H1 (cell line): ENCODE data around the gene VPS26B. TPM values are rescaled to one million over a fixed set of nuclear protein-coding genes. Genes with fewer than 3 reads are reported as not detected.

ENCODE experiments used
- CTCF ChIA-PET: fragments of 300-600 bp; sonication (Branson Sonifier 250); formaldehyde crosslinking; loops from one replicate; lab custom pipeline; 2021; ENCODE audit not compliant: partially characterized antibody; lab: Charles Lee
- POLR2A ChIA-PET: fragments of 300-600 bp; sonication (Branson Sonifier 250); formaldehyde crosslinking; loops from one replicate; lab custom pipeline; 2021; ENCODE audit warnings: inconsistent platforms; ENCODE audit not compliant: partially characterized antibody; lab: Charles Lee
- DNase-seq, 2 experiments: peaks; one replicate each; pipeline versions ENCODE4 v3.0.0 to v3.0.0-alpha.2; 2010 to 2022; ENCODE audit warnings: low spot score in 2 of 2, low read depth in 1 of 2, mixed read lengths in 1 of 2
- FAIRE-seq: peaks from 2 replicates; lab custom pipeline; 2011; peaks lifted over from hg19 to GRCh38; lab: Jason Lieb, UNC
- H2AFZ ChIP-seq: 2 replicates; pipeline ENCODE4 v1.8.1; 2012; ENCODE audit warnings: low read length, inconsistent platforms
- H2AK5ac ChIP-seq: 2 replicates; pipeline ENCODE4 v1.6.1; 2013; ENCODE audit warnings: low read depth, low read length
- H2BK120ac ChIP-seq: replicated peaks from 2 replicates; pipeline ENCODE3; 2013; ENCODE audit warnings: low read depth, low read length, inconsistent platforms
- H2BK12ac ChIP-seq: 2 replicates; pipeline ENCODE4 v1.6.1; 2013; ENCODE audit warnings: low read depth, low read length
- H2BK15ac ChIP-seq: 2 replicates; pipeline ENCODE4 v1.6.1; 2013; ENCODE audit warnings: low read length
- H2BK20ac ChIP-seq: 2 replicates; pipeline ENCODE4 v1.6.1; 2013; ENCODE audit warnings: low read length
- H2BK5ac ChIP-seq: 2 replicates; pipeline ENCODE4 v1.6.1; 2013; ENCODE audit warnings: low read depth, low read length
- H3K14ac ChIP-seq: 2 replicates; pipeline ENCODE4 v1.6.1; 2013; ENCODE audit warnings: inconsistent platforms; ENCODE audit not compliant: insufficient read length
- H3K18ac ChIP-seq: 2 replicates; pipeline ENCODE4 v1.6.1; 2013; ENCODE audit warnings: low read length; ENCODE audit errors: extremely low read depth
- H3K23ac ChIP-seq: 2 replicates; pipeline ENCODE4 v1.6.1; 2013; ENCODE audit warnings: inconsistent platforms; ENCODE audit not compliant: insufficient read length
- H3K23me2 ChIP-seq: 2 replicates; pipeline ENCODE4 v1.6.1; 2013; ENCODE audit warnings: low read depth, low read length
- H3K27ac ChIP-seq: 2 replicates; pipeline ENCODE4 v1.6.1; 2011; ENCODE audit warnings: low read depth, low read length, inconsistent platforms
- H3K27me3 ChIP-seq, 4 experiments: replicated peaks in 1 of 4; 1 replicate in 1 of 4; 2 replicates in 3 of 4; pipeline versions ENCODE4 v1.6.1 to v1.8.1; 2011 to 2013; ENCODE audit warnings: low read length in 3 of 4, mild to moderate bottlenecking in 3 of 4, inconsistent platforms in 2 of 4, mixed read lengths in 2 of 4, moderate library complexity in 1 of 4; ENCODE audit not compliant: control insufficient read depth in 3 of 4, insufficient read depth in 3 of 4; ENCODE audit errors: extremely low read depth in 1 of 4
- H3K36me3 ChIP-seq, 4 experiments: 2 replicates each; pipeline versions ENCODE4 v1.6.1 to v1.8.1; 2011 to 2013; ENCODE audit warnings: mild to moderate bottlenecking in 4 of 4, low read length in 3 of 4, moderate library complexity in 2 of 4, control low read depth in 1 of 4, inconsistent platforms in 1 of 4; ENCODE audit not compliant: insufficient read depth in 4 of 4, control insufficient read depth in 2 of 4
- H3K4ac ChIP-seq: replicated peaks from 2 replicates; pipeline ENCODE3; 2013; ENCODE audit warnings: low read length, low read depth, mixed read lengths, inconsistent platforms; ENCODE audit not compliant: insufficient read length
- H3K4me1 ChIP-seq, 4 experiments: replicated peaks in 1 of 4; 1 replicate in 1 of 4; 2 replicates in 3 of 4; pipeline versions ENCODE4 v1.6.1 to v1.8.1; 2011 to 2013; ENCODE audit warnings: low read length in 3 of 4, inconsistent platforms in 2 of 4, mixed read lengths in 1 of 4; ENCODE audit not compliant: insufficient read depth in 4 of 4, control insufficient read depth in 3 of 4
- H3K4me2 ChIP-seq, 2 experiments: 2 replicates each; pipeline versions ENCODE4 v1.6.1 to v1.8.1; 2011 to 2013; ENCODE audit warnings: low read depth in 2 of 2, low read length in 2 of 2, control low read depth in 1 of 2, inconsistent platforms in 1 of 2, mild to moderate bottlenecking in 1 of 2; ENCODE audit not compliant: insufficient read depth in 1 of 2
- H3K4me3 ChIP-seq, 4 experiments: fragments of 200-600, 300-600 bp in 1 of 4; sonication (generic), shearing (Covaris generic), sonication (Bioruptor Twin) in 1 of 4; 2 replicates each; pipeline versions ENCODE4 v1.5.1 to v1.8.1; 2011 to 2016; ENCODE audit warnings: low read length in 4 of 4, low read depth in 3 of 4, control low read depth in 2 of 4, inconsistent platforms in 2 of 4, mild to moderate bottlenecking in 2 of 4, mixed read lengths in 1 of 4, moderate library complexity in 1 of 4; ENCODE audit not compliant: insufficient read depth in 2 of 4; ENCODE audit errors: extremely low read depth in 1 of 4
- H3K56ac ChIP-seq: replicated peaks from 2 replicates; pipeline ENCODE3; 2013; ENCODE audit warnings: low read depth, mild to moderate bottlenecking, mixed read lengths, low read length, inconsistent platforms; ENCODE audit not compliant: insufficient read length
- H3K79me1 ChIP-seq: 2 replicates; pipeline ENCODE4 v1.6.1; 2013; ENCODE audit warnings: low read depth, low read length, control low read depth
- H3K79me2 ChIP-seq, 2 experiments: 2 replicates each; pipeline versions ENCODE4 v1.6.1 to v1.8.1; 2012 to 2013; ENCODE audit warnings: low read length in 2 of 2, mild to moderate bottlenecking in 2 of 2, inconsistent platforms in 1 of 2; ENCODE audit not compliant: insufficient read depth in 2 of 2, control insufficient read depth in 1 of 2
- H3K9ac ChIP-seq, 4 experiments: replicated peaks in 1 of 4; 1 replicate in 1 of 4; 2 replicates in 3 of 4; pipeline versions ENCODE4 v1.6.1 to v1.8.1; 2011 to 2013; ENCODE audit warnings: low read depth in 3 of 4, low read length in 3 of 4, control low read depth in 2 of 4, mild to moderate bottlenecking in 2 of 4, moderate library complexity in 2 of 4, inconsistent platforms in 1 of 4; ENCODE audit errors: extremely low read depth in 1 of 4
- H3K9me3 ChIP-seq, 2 experiments: 2 replicates each; pipeline versions ENCODE4 v1.6.1 to v1.8.1; 2012 to 2013; ENCODE audit warnings: mild to moderate bottlenecking in 2 of 2, moderate library complexity in 2 of 2, control low read depth in 1 of 2, inconsistent platforms in 1 of 2, low read depth in 1 of 2, low read length in 1 of 2, mixed read lengths in 1 of 2; ENCODE audit not compliant: insufficient read depth in 2 of 2
- H4K20me1 ChIP-seq, 2 experiments: replicated peaks in 1 of 2; 2 replicates each; pipeline versions ENCODE3 to v1.8.1; 2011 to 2013; ENCODE audit warnings: inconsistent platforms in 2 of 2, low read length in 2 of 2, mild to moderate bottlenecking in 1 of 2; ENCODE audit not compliant: insufficient read depth in 2 of 2, control insufficient read depth in 1 of 2
- H4K5ac ChIP-seq: 2 replicates; pipeline ENCODE4 v1.6.1; 2013; ENCODE audit warnings: low read length, low read depth, mixed read lengths, inconsistent platforms; ENCODE audit not compliant: insufficient read length
- H4K8ac ChIP-seq: 2 replicates; pipeline ENCODE4 v1.8.0; 2013; ENCODE audit warnings: mild to moderate bottlenecking, moderate library complexity, low read length, inconsistent platforms; ENCODE audit not compliant: insufficient read depth; ENCODE audit errors: extremely low read depth
- H4K91ac ChIP-seq: replicated peaks from 2 replicates; pipeline ENCODE3; 2013; ENCODE audit warnings: low read length, mixed read lengths, inconsistent platforms; ENCODE audit not compliant: insufficient read length
- ATF3 ChIP-seq: IDR thresholded peaks from 2 replicates; pipeline ENCODE4 v1.6.1; 2011; ENCODE audit warnings: low read depth, mild to moderate bottlenecking, low read length; ENCODE audit not compliant: insufficient read depth
- POLR2A ChIP-seq, 2 experiments: IDR thresholded peaks; 1 replicate in 1 of 2; 2 replicates in 1 of 2; pipeline ENCODE4 v1.6.1; 2011; ENCODE audit warnings: low read depth in 2 of 2, low read length in 2 of 2, mild to moderate bottlenecking in 2 of 2; ENCODE audit errors: control extremely low read depth in 1 of 2
- SP4 ChIP-seq: IDR thresholded peaks from 2 replicates; pipeline ENCODE4 v1.6.1; 2012; ENCODE audit warnings: low read length, inconsistent platforms
- TAF1 ChIP-seq: IDR thresholded peaks from 2 replicates; pipeline ENCODE4 v1.6.1; 2011; ENCODE audit warnings: mild to moderate bottlenecking, low read depth, low read length
- WGBS, 2 experiments: shearing (Covaris generic) in 1 of 2; methylation state at CpG; one replicate each; pipeline versions ENCODE4 v1.1.6 to v1.1.7; 2013 to 2015; ENCODE audit warnings: low lambda C conversion rate in 2 of 2, mixed read lengths in 2 of 2, inconsistent platforms in 1 of 2, low coverage in 1 of 2, missing lambda C conversion rate in 1 of 2; ENCODE audit not compliant: insufficient replicate concordance in 2 of 2, insufficient coverage in 1 of 2, insufficient read length in 1 of 2; ENCODE audit errors: extremely low coverage in 1 of 2, missing lambda C conversion rate in 1 of 2; 5-methylcytosine and 5-hydroxymethylcytosine counted together
- polyA plus RNA-seq, 7 experiments: library from polyadenylated mRNA; depleted of rRNA in 3 of 7; stranded (reverse) in 5 of 7; unstranded in 2 of 7; fragments of >200 nt in 5 of 7; fragments of 200-250 nt in 2 of 7; gene quantifications; 1 replicate in 5 of 7; 2 replicates in 1 of 7; 4 replicates in 1 of 7; pipeline versions ENCODE4 v1.2.1 to v1.2.3, GENCODE V29; 2011 to 2013; ENCODE audit warnings: missing spikeins in 2 of 7, mixed read lengths in 2 of 7
- total RNA-seq: library from RNA; stranded (reverse); fragmentation: NEBNext Ultra II Directional; extraction: Animal tissue kit (Norgen Biotek cat#: 25700); gene quantifications from 2 replicates; pipeline ENCODE4 v1.2.1, GENCODE V29; 2021

Gene VPS26B
- total and polyA plus RNA-seq, 2 of the 8 experiments (the other 6 are each of a cell fraction or from before 2014, with no cell fraction given): 18.3 to 27.0 TPM

- Histone ChIP-seq H3K79me1 (peaks cover 15% of the 10 kb centered on the region; the same call in 1 of the 2 replicates), H3K14ac (no peak overlapping the region), H4K8ac (no peak overlapping the region), H3K23ac (no peak overlapping the region), H4K5ac (no peak overlapping the region), H3K9me3 (no peaks in the 10 kb centered on the region), H3K4me2 (peak overlapping the region; percentile 61 to 63), H3K4ac (no peak overlapping the region), H3K9ac (no peak overlapping the region; a peak in 1 of 7 replicates), H4K91ac (no peak overlapping the region), H2BK12ac (no peak overlapping the region), H2BK5ac (no peak overlapping the region), H3K36me3 (peaks cover 16 to 36% (median 31%) of the 10 kb centered on the region in 4 experiments), H3K27me3 (no peaks in the 10 kb centered on the region), H3K4me3 (peak overlapping the region; percentile 75 to 88 (median 81); a peak in 5 of 8 replicates), H3K4me1 (peaks cover 0 to 7% (median 2%) of the 10 kb centered on the region in 4 experiments; a peak in 3 of 7 replicates), H4K20me1 (peaks cover 0 to 2% of the 10 kb centered on the region in 2 experiments), H2AFZ (no peak overlapping the region), H3K56ac (no peak overlapping the region), H2AK5ac (no peak overlapping the region), H3K79me2 (peaks cover 5 to 29% of the 10 kb centered on the region in 2 experiments; a peak in 3 of 4 replicates), H3K23me2 (peaks cover 13% of the 10 kb centered on the region; the same call in 1 of the 2 replicates), H3K18ac (no peak overlapping the region), H2BK120ac (no peak overlapping the region), H2BK20ac (no peak overlapping the region), H3K27ac (no peak overlapping the region), H2BK15ac (no peak overlapping the region)
- WGBS, 2 experiments: 86% methylated on average over 3 of the region's 3 CpGs; no CpG with 5 or more reads in 1 of the 2 experiments
- no peak for TF ChIP-seq SP4
- TF ChIP-seq POLR2A (IDR thresholded peaks at IDR 0.05; ENCODE audit: control extremely low read depth in 1 of 2, low read depth in 2 of 2, low read length in 2 of 2): 0 out of 3 replicates have a peak, but pooled peaks of 1 of the 2 experiments have one; percentile 19
- no peak for TF ChIP-seq TAF1
- no peak for TF ChIP-seq ATF3
- DNase-seq (no peak), FAIRE-seq (no peak)
- ChIA-PET CTCF (interaction anchor here (1.2 to 2.1 kb wide), 2 partner anchors 7 to 10 kb away, joined by 7 read pairs; no protein-coding TSS in a partner anchor), POLR2A (interaction anchor here (0.8 to 3.3 kb wide), 8 partner anchors 9 to 22 kb away, joined by 3 to 17 read pairs (median 4); partner anchors contain the start of gene GLB1L3)
Observed at GRCh38 chr11:134254433-134255183, 30.1 kb downstream of the VPS26B start.
